SK-N-SH treated with all-trans-retinoic acid at 6 μM for 48 hours (cell line): ENCODE measurements around the gene HIKESHI.

Source experiments
- ATAC-seq: fragments of 200-7000 bp; cut with Tn5 transposase; 3 replicates; pipeline ENCODE4 v1.9.1; 2020; ENCODE audit warnings: mild to moderate bottlenecking, moderate library complexity
- ARNTL ChIP-seq: fragments of 450-650 bp; formaldehyde crosslinking; IDR thresholded peaks from 2 replicates; pipeline ENCODE4 v1.5.0; 2020; ENCODE audit warnings: low read depth, mild to moderate bottlenecking, moderate library complexity, borderline replicate concordance
- BACH2 ChIP-seq: fragments of 250-450 bp; sonication (Bioruptor Pico); IDR thresholded peaks from 2 replicates; pipeline ENCODE4 v1.9.0; 2021; ENCODE audit warnings: mild to moderate bottlenecking, borderline replicate concordance
- CSDC2 ChIP-seq: fragments of 250-450 bp; sonication (Bioruptor Pico); IDR thresholded peaks from 2 replicates; pipeline ENCODE4 v1.5.0; 2020; ENCODE audit warnings: mild to moderate bottlenecking, moderate library complexity
- ESRRG ChIP-seq: fragments of 250-450 bp; sonication (Bioruptor Pico); IDR thresholded peaks from 2 replicates; pipeline ENCODE4 v1.6.1; 2021; ENCODE audit warnings: mild to moderate bottlenecking
- GLIS3 ChIP-seq: fragments of 250-450 bp; sonication (Bioruptor Pico); IDR thresholded peaks from 2 replicates; pipeline ENCODE4 v1.5.0; 2020; ENCODE audit warnings: mild to moderate bottlenecking, moderate library complexity
- ISL1 ChIP-seq: fragments of 250-450 bp; sonication (Bioruptor Pico); IDR thresholded peaks from 2 replicates; pipeline ENCODE4 v2.1.2; 2022; ENCODE audit warnings: mild to moderate bottlenecking, moderate library complexity
- OSR1 ChIP-seq: fragments of 250-450 bp; sonication (Bioruptor Pico); IDR thresholded peaks from 2 replicates; pipeline ENCODE4 v1.8.0; 2022; ENCODE audit warnings: moderate library complexity, mild to moderate bottlenecking, inconsistent platforms
- PPARA ChIP-seq: fragments of 250-450 bp; sonication (Bioruptor Pico); IDR thresholded peaks from 2 replicates; pipeline ENCODE4 v1.5.0; 2020; ENCODE audit warnings: mild to moderate bottlenecking, borderline replicate concordance
- RARB ChIP-seq: fragments of 250-450 bp; sonication (Bioruptor Pico); IDR thresholded peaks from 2 replicates; pipeline ENCODE4 v1.8.0; 2021; ENCODE audit warnings: mild to moderate bottlenecking, moderate library complexity
- SNAI2 ChIP-seq: fragments of 250-450 bp; sonication (Bioruptor Pico); IDR thresholded peaks from 2 replicates; pipeline ENCODE4 v1.5.0; 2020; ENCODE audit warnings: mild to moderate bottlenecking, moderate library complexity
- TOX ChIP-seq: fragments of 250-450 bp; sonication (Bioruptor Pico); IDR thresholded peaks from 2 replicates; pipeline ENCODE4 v1.8.0; 2021; ENCODE audit warnings: mild to moderate bottlenecking, moderate library complexity, borderline replicate concordance
- ZC3H10 ChIP-seq: fragments of 250-450 bp; sonication (Bioruptor Pico); IDR thresholded peaks from 2 replicates; pipeline ENCODE4 v1.5.1; 2021; ENCODE audit warnings: mild to moderate bottlenecking, moderate library complexity
- ZFP3 ChIP-seq: fragments of 250-450 bp; sonication (Bioruptor Pico); IDR thresholded peaks from 2 replicates; pipeline ENCODE4 v1.5.0; 2020; ENCODE audit warnings: mild to moderate bottlenecking, moderate library complexity
- ZNF565 ChIP-seq: fragments of 450-650 bp; formaldehyde crosslinking; conservative IDR thresholded peaks from 2 replicates; pipeline ENCODE4 v1.5.0; 2020; ENCODE audit warnings: low read depth, mild to moderate bottlenecking, moderate library complexity
- ZNF70 ChIP-seq: fragments of 450-650 bp; formaldehyde crosslinking; IDR thresholded peaks from 2 replicates; pipeline ENCODE4 v1.5.0; 2020; ENCODE audit warnings: mild to moderate bottlenecking, moderate library complexity
- ZNF8 ChIP-seq: fragments of 450-650 bp; formaldehyde crosslinking; IDR thresholded peaks from 2 replicates; pipeline ENCODE4 v1.5.0; 2020; ENCODE audit warnings: mild to moderate bottlenecking, moderate library complexity
- TF ChIP-seq, protein P1 (sequence below): fragments of 250-450 bp; sonication (Bioruptor Pico); IDR thresholded peaks from 2 replicates; pipeline ENCODE4 v1.5.1; 2020; ENCODE audit warnings: low read depth, mild to moderate bottlenecking, moderate library complexity
- TF ChIP-seq, protein P2 (sequence below): fragments of 250-450 bp; sonication (Bioruptor Pico); IDR thresholded peaks from 2 replicates; pipeline ENCODE4 v1.5.0; 2020; ENCODE audit warnings: mild to moderate bottlenecking, moderate library complexity
- TF ChIP-seq, protein P3 (sequence below): fragments of 250-450 bp; sonication (Bioruptor Pico); IDR thresholded peaks from 2 replicates; pipeline ENCODE4 v1.8.0; 2020; ENCODE audit warnings: mild to moderate bottlenecking, moderate library complexity, borderline replicate concordance

The HIKESHI gene

DNA sequence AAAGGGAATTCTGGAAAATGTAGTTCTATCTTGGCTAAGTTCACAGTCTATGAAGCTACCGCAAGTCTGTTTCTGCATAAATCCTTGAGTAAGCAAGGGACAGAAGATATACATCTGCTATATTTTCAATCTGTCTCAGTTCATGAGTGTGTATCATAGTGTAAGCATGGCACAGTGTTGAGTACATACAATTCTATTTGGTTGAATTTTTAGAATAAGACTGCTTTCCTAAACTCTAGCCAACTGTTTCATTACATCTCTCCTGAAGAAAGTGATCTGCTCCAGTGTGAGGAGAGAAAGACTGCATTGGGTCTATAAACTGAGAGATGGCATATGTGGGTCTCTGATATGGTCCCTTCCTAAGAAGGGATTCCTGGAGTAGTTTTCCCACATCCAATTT, 70.0 kb downstream of the HIKESHI start (continued):
- TF ChIP-seq TOX (CRISPR knock-in tag): no peak
- TF ChIP-seq OSR1 (CRISPR knock-in tag): no peak
- TF ChIP-seq, protein P1, sequence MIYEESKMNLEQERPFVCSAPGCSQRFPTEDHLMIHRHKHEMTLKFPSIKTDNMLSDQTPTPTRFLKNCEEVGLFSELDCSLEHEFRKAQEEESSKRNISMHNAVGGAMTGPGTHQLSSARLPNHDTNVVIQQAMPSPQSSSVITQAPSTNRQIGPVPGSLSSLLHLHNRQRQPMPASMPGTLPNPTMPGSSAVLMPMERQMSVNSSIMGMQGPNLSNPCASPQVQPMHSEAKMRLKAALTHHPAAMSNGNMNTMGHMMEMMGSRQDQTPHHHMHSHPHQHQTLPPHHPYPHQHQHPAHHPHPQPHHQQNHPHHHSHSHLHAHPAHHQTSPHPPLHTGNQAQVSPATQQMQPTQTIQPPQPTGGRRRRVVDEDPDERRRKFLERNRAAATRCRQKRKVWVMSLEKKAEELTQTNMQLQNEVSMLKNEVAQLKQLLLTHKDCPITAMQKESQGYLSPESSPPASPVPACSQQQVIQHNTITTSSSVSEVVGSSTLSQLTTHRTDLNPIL (CRISPR knock-in tag): no peak
- no peak for TF ChIP-seq ZNF565 (CRISPR knock-in tag)
- no peak for TF ChIP-seq ZC3H10
- TF ChIP-seq, all 23 proteins: peak for 0

DNA sequence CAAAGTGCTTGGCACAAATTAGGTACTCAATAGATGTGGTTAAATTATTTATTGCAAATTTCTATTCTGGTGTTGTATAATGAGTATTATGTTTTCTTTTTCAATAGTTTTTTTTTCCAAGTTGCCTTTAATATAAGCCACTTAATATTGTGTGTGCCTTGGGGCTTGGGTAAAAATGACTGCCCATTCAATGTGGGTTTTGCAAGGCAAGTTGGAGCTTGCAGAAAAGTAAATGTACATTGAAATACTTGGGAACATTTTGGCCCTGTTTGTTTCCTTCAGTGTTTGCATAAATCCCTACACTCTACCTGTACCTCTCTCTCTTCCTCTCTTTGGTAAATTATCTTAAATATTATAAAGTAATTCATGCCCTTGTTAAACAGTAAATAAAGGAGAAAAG, 70.5 kb downstream of the HIKESHI start:
- ATAC-seq: no peak
- TF ChIP-seq ZC3H10 (no peak), ARNTL (CRISPR knock-in tag) (no peak), ESRRG (CRISPR knock-in tag) (no peak), SNAI2 (CRISPR knock-in tag) (no peak), BACH2 (CRISPR knock-in tag) (no peak), CSDC2 (no peak), GLIS3 (CRISPR knock-in tag) (no peak), ZNF8 (CRISPR knock-in tag) (no peak), PPARA (no peak), ZFP3 (CRISPR knock-in tag) (no peak), RARB (no peak), ZNF565 (CRISPR knock-in tag) (no peak), ZNF70 (CRISPR knock-in tag) (no peak), ISL1 (CRISPR knock-in tag) (no peak)
- TF ChIP-seq, protein P2, sequence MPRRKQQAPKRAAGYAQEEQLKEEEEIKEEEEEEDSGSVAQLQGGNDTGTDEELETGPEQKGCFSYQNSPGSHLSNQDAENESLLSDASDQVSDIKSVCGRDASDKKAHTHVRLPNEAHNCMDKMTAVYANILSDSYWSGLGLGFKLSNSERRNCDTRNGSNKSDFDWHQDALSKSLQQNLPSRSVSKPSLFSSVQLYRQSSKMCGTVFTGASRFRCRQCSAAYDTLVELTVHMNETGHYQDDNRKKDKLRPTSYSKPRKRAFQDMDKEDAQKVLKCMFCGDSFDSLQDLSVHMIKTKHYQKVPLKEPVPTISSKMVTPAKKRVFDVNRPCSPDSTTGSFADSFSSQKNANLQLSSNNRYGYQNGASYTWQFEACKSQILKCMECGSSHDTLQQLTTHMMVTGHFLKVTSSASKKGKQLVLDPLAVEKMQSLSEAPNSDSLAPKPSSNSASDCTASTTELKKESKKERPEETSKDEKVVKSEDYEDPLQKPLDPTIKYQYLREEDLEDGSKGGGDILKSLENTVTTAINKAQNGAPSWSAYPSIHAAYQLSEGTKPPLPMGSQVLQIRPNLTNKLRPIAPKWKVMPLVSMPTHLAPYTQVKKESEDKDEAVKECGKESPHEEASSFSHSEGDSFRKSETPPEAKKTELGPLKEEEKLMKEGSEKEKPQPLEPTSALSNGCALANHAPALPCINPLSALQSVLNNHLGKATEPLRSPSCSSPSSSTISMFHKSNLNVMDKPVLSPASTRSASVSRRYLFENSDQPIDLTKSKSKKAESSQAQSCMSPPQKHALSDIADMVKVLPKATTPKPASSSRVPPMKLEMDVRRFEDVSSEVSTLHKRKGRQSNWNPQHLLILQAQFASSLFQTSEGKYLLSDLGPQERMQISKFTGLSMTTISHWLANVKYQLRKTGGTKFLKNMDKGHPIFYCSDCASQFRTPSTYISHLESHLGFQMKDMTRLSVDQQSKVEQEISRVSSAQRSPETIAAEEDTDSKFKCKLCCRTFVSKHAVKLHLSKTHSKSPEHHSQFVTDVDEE (CRISPR knock-in tag): no peak
- TF ChIP-seq, protein P3, sequence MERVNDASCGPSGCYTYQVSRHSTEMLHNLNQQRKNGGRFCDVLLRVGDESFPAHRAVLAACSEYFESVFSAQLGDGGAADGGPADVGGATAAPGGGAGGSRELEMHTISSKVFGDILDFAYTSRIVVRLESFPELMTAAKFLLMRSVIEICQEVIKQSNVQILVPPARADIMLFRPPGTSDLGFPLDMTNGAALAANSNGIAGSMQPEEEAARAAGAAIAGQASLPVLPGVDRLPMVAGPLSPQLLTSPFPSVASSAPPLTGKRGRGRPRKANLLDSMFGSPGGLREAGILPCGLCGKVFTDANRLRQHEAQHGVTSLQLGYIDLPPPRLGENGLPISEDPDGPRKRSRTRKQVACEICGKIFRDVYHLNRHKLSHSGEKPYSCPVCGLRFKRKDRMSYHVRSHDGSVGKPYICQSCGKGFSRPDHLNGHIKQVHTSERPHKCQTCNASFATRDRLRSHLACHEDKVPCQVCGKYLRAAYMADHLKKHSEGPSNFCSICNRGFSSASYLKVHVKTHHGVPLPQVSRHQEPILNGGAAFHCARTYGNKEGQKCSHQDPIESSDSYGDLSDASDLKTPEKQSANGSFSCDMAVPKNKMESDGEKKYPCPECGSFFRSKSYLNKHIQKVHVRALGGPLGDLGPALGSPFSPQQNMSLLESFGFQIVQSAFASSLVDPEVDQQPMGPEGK: no peak
- TF ChIP-seq, protein P1 (CRISPR knock-in tag): no peak

DNA sequence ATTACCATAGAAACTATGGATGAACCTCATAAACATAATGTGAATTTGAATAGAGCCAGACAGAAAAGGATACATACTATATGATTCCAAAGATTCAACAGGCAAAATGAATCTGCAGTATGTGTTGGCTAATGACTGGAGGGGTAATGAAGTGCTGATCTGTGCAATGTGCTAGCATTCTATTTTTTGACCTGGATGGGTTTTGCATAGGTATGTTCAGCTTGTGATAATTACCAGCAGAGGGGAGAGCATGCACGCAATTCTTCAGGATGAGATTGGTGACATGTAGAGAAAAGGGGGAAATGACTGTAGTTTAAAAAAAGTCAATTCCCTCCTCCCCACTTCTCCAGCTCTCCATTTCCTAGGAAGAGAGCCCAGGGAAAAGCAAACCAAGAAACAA, 72.0 kb downstream of the HIKESHI start:
- TF ChIP-seq BACH2 (CRISPR knock-in tag): no peak
- TF ChIP-seq ISL1 (CRISPR knock-in tag): no peak
- TF ChIP-seq RARB: no peak
- no peak for TF ChIP-seq OSR1 (CRISPR knock-in tag)
- TF ChIP-seq PPARA: no peak
- TF ChIP-seq, protein P1 (CRISPR knock-in tag): no peak
- TF ChIP-seq GLIS3 (CRISPR knock-in tag): no peak
- no peak for TF ChIP-seq ESRRG (CRISPR knock-in tag)
- TF ChIP-seq, protein P2 (CRISPR knock-in tag): no peak
- TF ChIP-seq ZC3H10: no peak
- no peak for TF ChIP-seq ZNF8 (CRISPR knock-in tag)
- no peak for ATAC-seq
